WTC11 (cell line): ENCODE measurements around the gene ORC3. TPM values are rescaled to one million over a fixed set of nuclear protein-coding genes. Genes with fewer than 3 reads are reported as not detected.

Experiments
- ATAC-seq: fragments of 200-7000 bp; cut with Tn5 transposase; 2 replicates; pipeline ENCODE4 v1.10.0; 2021; ENCODE audit warnings: mild to moderate bottlenecking, moderate library complexity
- CTCF ChIA-PET: fragments of 300-600 bp; sonication (Branson Sonifier 250); formaldehyde crosslinking; loops from one replicate; lab custom pipeline; 2021; ENCODE audit warnings: antibody characterized with exemption; lab: Charles Lee
- POLR2A ChIA-PET: fragments of 350-600 bp; sonication (Branson Sonifier 250); formaldehyde crosslinking; loops from one replicate; lab custom pipeline; 2021; ENCODE audit warnings: antibody characterized with exemption; lab: Charles Lee
- DNase-seq: peaks from one replicate; pipeline ENCODE4 v3.0.0; 2021; ENCODE audit warnings: low spot score
- H3K27ac Mint-ChIP-seq: 2 replicates; pipeline ENCODE4 v1.8.0; 2021; ENCODE audit warnings: mixed read lengths
- H3K27me3 Mint-ChIP-seq: 2 replicates; pipeline ENCODE4 v1.8.0; 2021; ENCODE audit warnings: low read depth, mild to moderate bottlenecking, moderate library complexity, mixed read lengths
- H3K36me3 Mint-ChIP-seq: 2 replicates; pipeline ENCODE4 v1.8.0; 2021; ENCODE audit warnings: mixed read lengths
- H3K4me1 Mint-ChIP-seq: 2 replicates; pipeline ENCODE4 v1.8.0; 2022; ENCODE audit warnings: mixed read lengths
- H3K4me3 Mint-ChIP-seq: 2 replicates; pipeline ENCODE4 v1.8.0; 2021; ENCODE audit warnings: mild to moderate bottlenecking, moderate library complexity, mixed read lengths
- H3K9me3 Mint-ChIP-seq: 2 replicates; pipeline ENCODE4 v1.8.0; 2021; ENCODE audit warnings: mixed read lengths
- CREB1 ChIP-seq: sonication (generic); formaldehyde crosslinking; IDR thresholded peaks from 2 replicates; pipeline ENCODE4 v1.8.0; 2023; ENCODE audit warnings: mild to moderate bottlenecking, missing genetic modification reagents
- ELF4 ChIP-seq: sonication (generic); formaldehyde crosslinking; IDR thresholded peaks from 2 replicates; pipeline ENCODE4 v1.8.1; 2022; ENCODE audit warnings: low read depth, mild to moderate bottlenecking, moderate library complexity, missing genetic modification reagents
- ESRRA ChIP-seq: sonication (generic); formaldehyde crosslinking; IDR thresholded peaks from 2 replicates; pipeline ENCODE4 v1.8.1; 2022; ENCODE audit warnings: mild to moderate bottlenecking, missing genetic modification reagents, borderline replicate concordance
- ETV6 ChIP-seq: sonication (generic); formaldehyde crosslinking; IDR thresholded peaks from 2 replicates; pipeline ENCODE4 v1.8.1; 2022; ENCODE audit warnings: mild to moderate bottlenecking, missing genetic modification reagents
- GABPB1 ChIP-seq: sonication (generic); formaldehyde crosslinking; IDR thresholded peaks from 2 replicates; pipeline ENCODE4 v1.8.1; 2023; ENCODE audit warnings: mild to moderate bottlenecking, missing genetic modification reagents
- GRHL2 ChIP-seq: fragments of 250-450 bp; sonication (Bioruptor Pico); IDR thresholded peaks from 2 replicates; pipeline ENCODE4 v1.8.0; 2022; ENCODE audit warnings: mild to moderate bottlenecking, moderate library complexity; ENCODE audit not compliant: insufficient replicate concordance, severe bottlenecking
- JAZF1 ChIP-seq: fragments of 250-450 bp; sonication (Bioruptor Pico); IDR thresholded peaks from 2 replicates; pipeline ENCODE4 v1.9.0; 2021; ENCODE audit warnings: moderate library complexity, mild to moderate bottlenecking, inconsistent platforms
- MXD4 ChIP-seq: fragments of 250-450 bp; sonication (Bioruptor Pico); IDR thresholded peaks from 2 replicates; pipeline ENCODE4 v1.8.0; 2021; ENCODE audit warnings: mild to moderate bottlenecking, moderate library complexity, borderline replicate concordance
- NFE2L1 ChIP-seq: sonication (generic); formaldehyde crosslinking; IDR thresholded peaks from 2 replicates; pipeline ENCODE4 v1.8.1; 2023; ENCODE audit warnings: missing genetic modification reagents
- NR1H2 ChIP-seq: sonication (generic); formaldehyde crosslinking; IDR thresholded peaks from 2 replicates; pipeline ENCODE4 v1.9.0; 2021; ENCODE audit warnings: mild to moderate bottlenecking, moderate library complexity, missing genetic modification reagents
- PRRX2 ChIP-seq: fragments of 250-450 bp; sonication (Bioruptor Pico); IDR thresholded peaks from 2 replicates; pipeline ENCODE4 v1.8.0; 2021; ENCODE audit warnings: mild to moderate bottlenecking
- RELA ChIP-seq: sonication (generic); formaldehyde crosslinking; IDR thresholded peaks from 2 replicates; pipeline ENCODE4 v1.8.1; 2022; ENCODE audit warnings: missing genetic modification reagents, mild to moderate bottlenecking, borderline replicate concordance
- SMAD3 ChIP-seq: sonication (generic); formaldehyde crosslinking; IDR thresholded peaks from 2 replicates; pipeline ENCODE4 v1.8.0; 2022; ENCODE audit warnings: missing genetic modification reagents, mild to moderate bottlenecking, borderline replicate concordance
- TEAD1 ChIP-seq: sonication (generic); formaldehyde crosslinking; IDR thresholded peaks from 2 replicates; pipeline ENCODE4 v1.8.0; 2022; ENCODE audit warnings: mild to moderate bottlenecking, missing genetic modification reagents
- ZNF121 ChIP-seq: sonication (generic); formaldehyde crosslinking; IDR thresholded peaks from 2 replicates; pipeline ENCODE4 v1.8.0; 2023; ENCODE audit warnings: missing genetic modification reagents
- ZNF138 ChIP-seq: sonication (generic); formaldehyde crosslinking; conservative IDR thresholded peaks from 2 replicates; pipeline ENCODE4 v1.8.1; 2022; ENCODE audit warnings: mild to moderate bottlenecking, moderate library complexity, missing genetic modification reagents
- ZNF423 ChIP-seq: fragments of 250-450 bp; sonication (Bioruptor Pico); IDR thresholded peaks from 2 replicates; pipeline ENCODE4 v2.1.2; 2022; ENCODE audit warnings: mild to moderate bottlenecking, moderate library complexity
- total RNA-seq: library from RNA; stranded (reverse); gene quantifications from 3 replicates; pipeline ENCODE4 v1.2.3, GENCODE V29; 2021
- TF ChIP-seq, protein P1 (sequence below): sonication (generic); formaldehyde crosslinking; IDR thresholded peaks from 2 replicates; pipeline ENCODE4 v1.8.1; 2022; ENCODE audit warnings: mild to moderate bottlenecking, missing genetic modification reagents, moderate library complexity, borderline replicate concordance
- TF ChIP-seq, protein P2 (sequence below): fragments of 250-450 bp; sonication (Bioruptor Pico); IDR thresholded peaks from 2 replicates; pipeline ENCODE4 v1.9.0; 2021; ENCODE audit warnings: mild to moderate bottlenecking, borderline replicate concordance
- TF ChIP-seq, protein P3 (sequence below): sonication (generic); formaldehyde crosslinking; IDR thresholded peaks from 2 replicates; pipeline ENCODE4 v1.8.1; 2022; ENCODE audit warnings: mild to moderate bottlenecking, moderate library complexity, missing genetic modification reagents
- TF ChIP-seq, protein P4 (sequence below): sonication (generic); formaldehyde crosslinking; IDR thresholded peaks from 2 replicates; pipeline ENCODE4 v1.8.1; 2022; ENCODE audit warnings: missing genetic modification reagents, borderline replicate concordance
- TF ChIP-seq, protein P5 (sequence below): sonication (generic); formaldehyde crosslinking; IDR thresholded peaks from 2 replicates; pipeline ENCODE4 v1.8.0; 2022; ENCODE audit warnings: mild to moderate bottlenecking, missing genetic modification reagents

Gene ORC3
- total RNA-seq, 1 experiment from 2014 or later = 50.7 TPM

DNA sequence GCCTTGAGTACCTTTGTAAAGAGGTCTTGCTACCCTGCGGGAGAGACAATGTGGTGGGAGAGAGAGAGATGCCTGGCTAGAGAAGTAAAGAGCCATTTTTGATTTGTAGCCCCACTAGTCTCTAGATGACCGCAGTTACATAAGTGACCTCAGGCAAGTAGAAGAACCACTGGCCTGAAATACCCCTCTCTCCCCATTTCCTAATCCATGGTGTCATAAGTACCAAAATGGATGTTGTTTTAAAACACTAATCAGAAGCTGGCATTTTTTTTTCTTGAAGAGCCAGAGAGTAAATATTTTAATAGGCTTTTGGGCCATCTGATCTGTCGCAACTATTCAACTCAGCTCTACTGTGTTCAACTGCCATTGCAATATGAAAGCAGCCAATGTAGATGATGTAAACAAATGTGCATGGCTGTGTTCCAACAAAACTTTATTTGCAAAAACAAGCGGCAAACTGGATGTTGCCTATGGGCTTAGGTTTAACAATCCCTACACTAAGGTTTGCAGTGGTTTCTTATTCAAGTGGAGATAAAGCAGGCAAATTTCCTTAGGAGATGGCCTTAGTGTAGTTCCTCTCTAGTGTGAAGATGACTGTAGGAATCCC lies 36.7 kb upstream of the ORC3 start:
- CTCF ChIA-PET = no interaction called here
- no peak for TF ChIP-seq ZNF121 (CRISPR knock-in tag)
- TF ChIP-seq, protein P1, sequence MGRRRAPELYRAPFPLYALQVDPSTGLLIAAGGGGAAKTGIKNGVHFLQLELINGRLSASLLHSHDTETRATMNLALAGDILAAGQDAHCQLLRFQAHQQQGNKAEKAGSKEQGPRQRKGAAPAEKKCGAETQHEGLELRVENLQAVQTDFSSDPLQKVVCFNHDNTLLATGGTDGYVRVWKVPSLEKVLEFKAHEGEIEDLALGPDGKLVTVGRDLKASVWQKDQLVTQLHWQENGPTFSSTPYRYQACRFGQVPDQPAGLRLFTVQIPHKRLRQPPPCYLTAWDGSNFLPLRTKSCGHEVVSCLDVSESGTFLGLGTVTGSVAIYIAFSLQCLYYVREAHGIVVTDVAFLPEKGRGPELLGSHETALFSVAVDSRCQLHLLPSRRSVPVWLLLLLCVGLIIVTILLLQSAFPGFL (CRISPR knock-in tag) = no peak
- TF ChIP-seq, protein P2, sequence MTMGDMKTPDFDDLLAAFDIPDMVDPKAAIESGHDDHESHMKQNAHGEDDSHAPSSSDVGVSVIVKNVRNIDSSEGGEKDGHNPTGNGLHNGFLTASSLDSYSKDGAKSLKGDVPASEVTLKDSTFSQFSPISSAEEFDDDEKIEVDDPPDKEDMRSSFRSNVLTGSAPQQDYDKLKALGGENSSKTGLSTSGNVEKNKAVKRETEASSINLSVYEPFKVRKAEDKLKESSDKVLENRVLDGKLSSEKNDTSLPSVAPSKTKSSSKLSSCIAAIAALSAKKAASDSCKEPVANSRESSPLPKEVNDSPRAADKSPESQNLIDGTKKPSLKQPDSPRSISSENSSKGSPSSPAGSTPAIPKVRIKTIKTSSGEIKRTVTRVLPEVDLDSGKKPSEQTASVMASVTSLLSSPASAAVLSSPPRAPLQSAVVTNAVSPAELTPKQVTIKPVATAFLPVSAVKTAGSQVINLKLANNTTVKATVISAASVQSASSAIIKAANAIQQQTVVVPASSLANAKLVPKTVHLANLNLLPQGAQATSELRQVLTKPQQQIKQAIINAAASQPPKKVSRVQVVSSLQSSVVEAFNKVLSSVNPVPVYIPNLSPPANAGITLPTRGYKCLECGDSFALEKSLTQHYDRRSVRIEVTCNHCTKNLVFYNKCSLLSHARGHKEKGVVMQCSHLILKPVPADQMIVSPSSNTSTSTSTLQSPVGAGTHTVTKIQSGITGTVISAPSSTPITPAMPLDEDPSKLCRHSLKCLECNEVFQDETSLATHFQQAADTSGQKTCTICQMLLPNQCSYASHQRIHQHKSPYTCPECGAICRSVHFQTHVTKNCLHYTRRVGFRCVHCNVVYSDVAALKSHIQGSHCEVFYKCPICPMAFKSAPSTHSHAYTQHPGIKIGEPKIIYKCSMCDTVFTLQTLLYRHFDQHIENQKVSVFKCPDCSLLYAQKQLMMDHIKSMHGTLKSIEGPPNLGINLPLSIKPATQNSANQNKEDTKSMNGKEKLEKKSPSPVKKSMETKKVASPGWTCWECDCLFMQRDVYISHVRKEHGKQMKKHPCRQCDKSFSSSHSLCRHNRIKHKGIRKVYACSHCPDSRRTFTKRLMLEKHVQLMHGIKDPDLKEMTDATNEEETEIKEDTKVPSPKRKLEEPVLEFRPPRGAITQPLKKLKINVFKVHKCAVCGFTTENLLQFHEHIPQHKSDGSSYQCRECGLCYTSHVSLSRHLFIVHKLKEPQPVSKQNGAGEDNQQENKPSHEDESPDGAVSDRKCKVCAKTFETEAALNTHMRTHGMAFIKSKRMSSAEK = no peak
- no peak for TF ChIP-seq GABPB1 (CRISPR knock-in tag)
- no peak for TF ChIP-seq CREB1
- TF ChIP-seq RELA (CRISPR knock-in tag) = no peak
- TF ChIP-seq GRHL2 (CRISPR knock-in tag) = no peak
- TF ChIP-seq ELF4 = no peak
- no peak for TF ChIP-seq NR1H2 (CRISPR knock-in tag)
- no peak for TF ChIP-seq ESRRA (CRISPR knock-in tag)
- no peak for TF ChIP-seq JAZF1
- Mint-ChIP-seq H3K27ac (peak overlapping the region; percentile 58; the same call in 1 of the 2 replicates), H3K36me3 (peaks cover 48% of the 10 kb centered on the region), H3K27me3 (no peaks in the 10 kb centered on the region), H3K4me1 (no peaks in the 10 kb centered on the region), H3K9me3 (no peaks in the 10 kb centered on the region), H3K4me3 (no peak overlapping the region)
- ATAC-seq (no peak), DNase-seq (no peak)
- POLR2A ChIA-PET = no interaction called here

DNA sequence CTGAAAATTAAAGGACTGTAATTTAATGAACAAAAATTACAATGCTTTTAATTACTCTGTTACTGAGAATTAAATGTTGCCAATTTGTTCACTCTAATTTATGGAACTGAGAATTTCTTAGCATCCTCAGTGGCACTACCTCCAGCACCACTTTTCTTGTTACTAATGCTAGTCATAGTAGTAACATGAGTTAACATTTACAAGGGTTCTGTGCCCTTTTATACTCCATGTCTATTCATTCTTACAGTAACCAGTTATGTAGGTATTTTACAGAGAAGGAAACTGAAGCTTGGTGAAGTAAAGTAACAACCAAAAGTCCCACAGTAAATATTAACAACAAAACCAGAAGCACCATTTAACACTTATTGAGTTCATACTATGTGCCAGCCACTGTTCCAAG lies 34.4 kb upstream of the ORC3 start:
- TF ChIP-seq ZNF121 (CRISPR knock-in tag) (no peak), PRRX2 (no peak), ETV6 (no peak)
- TF ChIP-seq, protein P3, sequence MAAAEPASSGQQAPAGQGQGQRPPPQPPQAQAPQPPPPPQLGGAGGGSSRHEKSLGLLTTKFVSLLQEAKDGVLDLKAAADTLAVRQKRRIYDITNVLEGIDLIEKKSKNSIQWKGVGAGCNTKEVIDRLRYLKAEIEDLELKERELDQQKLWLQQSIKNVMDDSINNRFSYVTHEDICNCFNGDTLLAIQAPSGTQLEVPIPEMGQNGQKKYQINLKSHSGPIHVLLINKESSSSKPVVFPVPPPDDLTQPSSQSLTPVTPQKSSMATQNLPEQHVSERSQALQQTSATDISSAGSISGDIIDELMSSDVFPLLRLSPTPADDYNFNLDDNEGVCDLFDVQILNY (CRISPR knock-in tag) = no peak
- TF ChIP-seq, protein P4, sequence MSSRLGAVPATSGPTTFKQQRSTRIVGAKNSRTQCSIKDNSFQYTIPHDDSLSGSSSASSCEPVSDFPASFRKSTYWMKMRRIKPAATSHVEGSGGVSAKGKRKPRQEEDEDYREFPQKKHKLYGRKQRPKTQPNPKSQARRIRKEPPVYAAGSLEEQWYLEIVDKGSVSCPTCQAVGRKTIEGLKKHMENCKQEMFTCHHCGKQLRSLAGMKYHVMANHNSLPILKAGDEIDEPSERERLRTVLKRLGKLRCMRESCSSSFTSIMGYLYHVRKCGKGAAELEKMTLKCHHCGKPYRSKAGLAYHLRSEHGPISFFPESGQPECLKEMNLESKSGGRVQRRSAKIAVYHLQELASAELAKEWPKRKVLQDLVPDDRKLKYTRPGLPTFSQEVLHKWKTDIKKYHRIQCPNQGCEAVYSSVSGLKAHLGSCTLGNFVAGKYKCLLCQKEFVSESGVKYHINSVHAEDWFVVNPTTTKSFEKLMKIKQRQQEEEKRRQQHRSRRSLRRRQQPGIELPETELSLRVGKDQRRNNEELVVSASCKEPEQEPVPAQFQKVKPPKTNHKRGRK (CRISPR knock-in tag) = no peak
- Mint-ChIP-seq H3K27me3 (no peaks in the 10 kb centered on the region), H3K4me1 (no peaks in the 10 kb centered on the region), H3K4me3 (no peak overlapping the region), H3K9me3 (no peaks in the 10 kb centered on the region), H3K36me3 (peaks cover 34% of the 10 kb centered on the region), H3K27ac (no peak overlapping the region)
- no peak for DNase-seq
- no peak for ATAC-seq
- CTCF ChIA-PET = no interaction called here
- POLR2A ChIA-PET = no interaction called here

DNA sequence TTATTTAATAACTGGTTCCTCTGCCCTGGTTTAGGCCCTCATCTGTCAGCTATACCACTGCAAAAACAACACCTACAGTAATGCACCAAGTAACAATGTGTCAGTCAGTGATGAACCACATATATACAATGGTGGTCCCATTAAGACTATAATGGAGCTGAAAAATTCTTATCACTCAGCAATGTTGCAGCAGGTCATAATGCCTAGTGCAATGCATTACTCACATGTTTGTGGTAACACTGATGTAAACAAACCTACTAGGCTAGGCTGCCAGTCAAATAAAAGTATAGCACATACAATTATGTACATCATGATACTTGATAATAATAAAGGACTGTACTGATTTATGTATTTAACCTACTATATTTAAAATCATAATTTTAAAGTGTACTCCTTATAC lies 31.5 kb upstream of the ORC3 start:
- peaks cover 39% of the 10 kb centered on the region for H3K36me3 Mint-ChIP-seq
- H3K27ac Mint-ChIP-seq = no peak overlapping the region
- H3K9me3 Mint-ChIP-seq = no peaks in the 10 kb centered on the region
- H3K4me1 Mint-ChIP-seq = peaks cover 5% of the 10 kb centered on the region
- H3K4me3 Mint-ChIP-seq = no peak overlapping the region
- ATAC-seq (no peak), DNase-seq (no peak)
- CTCF ChIA-PET = no interaction called here
- no peaks in the 10 kb centered on the region for H3K27me3 Mint-ChIP-seq
- POLR2A ChIA-PET = no interaction called here
- TF ChIP-seq ESRRA (CRISPR knock-in tag) (no peak), MXD4 (no peak), NFE2L1 (CRISPR knock-in tag) (no peak), ZNF138 (CRISPR knock-in tag) (no peak), TEAD1 (no peak), SMAD3 (no peak), ZNF423 (CRISPR knock-in tag) (no peak)
- TF ChIP-seq, protein P5, sequence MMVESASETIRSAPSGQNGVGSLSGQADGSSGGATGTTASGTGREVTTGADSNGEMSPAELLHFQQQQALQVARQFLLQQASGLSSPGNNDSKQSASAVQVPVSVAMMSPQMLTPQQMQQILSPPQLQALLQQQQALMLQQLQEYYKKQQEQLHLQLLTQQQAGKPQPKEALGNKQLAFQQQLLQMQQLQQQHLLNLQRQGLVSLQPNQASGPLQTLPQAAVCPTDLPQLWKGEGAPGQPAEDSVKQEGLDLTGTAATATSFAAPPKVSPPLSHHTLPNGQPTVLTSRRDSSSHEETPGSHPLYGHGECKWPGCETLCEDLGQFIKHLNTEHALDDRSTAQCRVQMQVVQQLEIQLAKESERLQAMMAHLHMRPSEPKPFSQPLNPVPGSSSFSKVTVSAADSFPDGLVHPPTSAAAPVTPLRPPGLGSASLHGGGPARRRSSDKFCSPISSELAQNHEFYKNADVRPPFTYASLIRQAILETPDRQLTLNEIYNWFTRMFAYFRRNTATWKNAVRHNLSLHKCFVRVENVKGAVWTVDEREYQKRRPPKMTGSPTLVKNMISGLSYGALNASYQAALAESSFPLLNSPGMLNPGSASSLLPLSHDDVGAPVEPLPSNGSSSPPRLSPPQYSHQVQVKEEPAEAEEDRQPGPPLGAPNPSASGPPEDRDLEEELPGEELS = no peak
